ENCODE results near the gene ZNF683. TPM values are rescaled to one million over a fixed set of nuclear protein-coding genes. Genes with fewer than 3 reads are reported as not detected.

Gene ZNF683
- total and polyA plus RNA-seq, 2 of the 4 experiments (the other 2 are of a cell fraction) = not detected

DNA sequence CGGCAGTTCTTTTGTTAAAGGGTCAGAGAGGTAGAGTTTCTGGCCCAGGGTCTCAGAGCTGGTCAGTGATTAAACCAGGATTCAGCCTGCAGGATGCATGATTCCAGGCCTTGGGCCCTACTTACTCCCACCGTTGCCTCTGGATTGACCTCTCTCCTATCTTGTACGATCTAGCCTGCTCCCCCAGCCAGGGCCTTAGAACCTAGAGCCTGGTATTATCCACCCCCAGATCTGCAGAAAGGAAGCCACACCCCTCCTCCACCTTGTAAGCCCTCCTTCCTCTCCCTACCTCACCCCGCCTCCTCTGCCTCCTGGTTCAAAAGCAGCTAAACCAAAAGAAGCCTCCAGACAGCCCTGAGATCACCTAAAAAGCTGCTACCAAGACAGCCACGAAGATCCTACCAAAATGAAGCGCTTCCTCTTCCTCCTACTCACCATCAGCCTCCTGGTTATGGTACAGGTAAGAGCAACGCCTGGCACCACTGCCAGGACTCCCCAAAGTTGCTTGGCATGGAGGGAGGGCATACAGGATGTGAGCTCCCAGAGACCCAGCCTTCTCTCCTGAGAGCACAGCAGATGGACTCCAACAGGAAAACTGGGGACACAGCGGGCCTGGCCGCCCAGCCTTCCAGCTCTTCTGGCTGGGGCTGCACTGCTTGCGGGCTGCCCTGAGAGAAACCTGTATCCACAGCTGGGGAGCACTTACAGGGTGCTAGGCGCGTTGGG, 54.8 kb downstream of the ZNF683 start, which contains the start of gene CD52:
CD52 (plus strand) TSS at position 347 of the 726 bp plus-strand sequence; CDS start at position 407, 60 bp downstream.
- H3K36me3 ChIP-seq (ENCODE audit: control insufficient read depth, insufficient read depth, low read length) = no peaks in the 10 kb centered on the region
- no peak within 1 kb of the TSS for H3K9ac ChIP-seq (ENCODE audit: low read depth, low read length)
- no peak within 1 kb of the TSS for H4K5ac ChIP-seq (ENCODE audit: low read depth, low read length)
- no peaks in the 10 kb centered on the region for H3K79me1 ChIP-seq (ENCODE audit: low read depth in 1 of 2, low read length in 2 of 2)
- peak within 1 kb of the TSS; percentile 63 for H2AFZ ChIP-seq (replicated peaks; ENCODE audit: low read length, poor library complexity)
- BruUV-seq (replicated peaks) = no TSS peak
- POLR2A ChIA-PET (ENCODE audit: unreplicated experiment) = no interaction called here
- DNase-seq = no peak
- H3K14ac ChIP-seq (replicated peaks; ENCODE audit: low read depth, low read length) = no peak within 1 kb of the TSS
- 44% methylated on average over 3 of the region's 12 CpGs; no CpG with 5 or more reads in 1 of the 2 experiments for WGBS, 2 experiments (ENCODE audit: extremely low coverage in 2 of 2, insufficient read length in 1 of 2)
- no peak within 1 kb of the TSS for H3K23ac ChIP-seq (ENCODE audit: low read depth, low read length)
- H2BK15ac ChIP-seq (ENCODE audit: low read depth, low read length) = no peak within 1 kb of the TSS
- no peak within 1 kb of the TSS for H3K4me3 ChIP-seq (ENCODE audit: insufficient read depth, low read depth, low read length)
- intact Hi-C loops (cut with micrococcal nuclease) = no loop called here
- no peak within 1 kb of the TSS for H3K18ac ChIP-seq (ENCODE audit: low read depth, low read length)
- dilution Hi-C loops (cut with HindIII; ENCODE audit: low sequenced_read_pairs, unreplicated experiment) = no loop called here
- H3K56ac ChIP-seq (ENCODE audit: extremely low read depth, insufficient read depth, low read length) = no peak within 1 kb of the TSS
- H2AK9ac ChIP-seq (replicated peaks; ENCODE audit: low read depth, low read length, poor library complexity) = no peak within 1 kb of the TSS
- H2BK20ac ChIP-seq (ENCODE audit: low read depth, low read length) = no peak within 1 kb of the TSS
- peak within 1 kb of the TSS; percentile 30; the same call in 1 of the 2 replicates for H2AK5ac ChIP-seq (ENCODE audit: low read depth, low read length)
- H2BK5ac ChIP-seq (ENCODE audit: low read depth, low read length, poor library complexity, severe bottlenecking) = no peak within 1 kb of the TSS
- H3K27ac ChIP-seq (ENCODE audit: insufficient read depth, low read length) = no peak within 1 kb of the TSS
- H4K91ac ChIP-seq (ENCODE audit: insufficient read depth, low read depth, low read length) = no peak within 1 kb of the TSS
- no peak within 1 kb of the TSS for H3K4ac ChIP-seq (ENCODE audit: low read depth, low read length)
- no peaks in the 10 kb centered on the region for H4K20me1 ChIP-seq (ENCODE audit: insufficient read depth, low read length)
- in situ Hi-C loops (cut with MboI; ENCODE audit: low sequenced_read_pairs) = no loop called here
- CTCF ChIA-PET = interaction anchor here (1.9 kb wide), 1 partner anchor 39 kb away, joined by 5 read pairs; no protein-coding TSS in a partner anchor
- TF ChIP-seq RFX5 (IDR thresholded peaks at IDR 0.05; ENCODE audit: low read depth, low read length) = no peak
- TF ChIP-seq RCOR1 (IDR thresholded peaks at IDR 0.05; ENCODE audit: insufficient replicate concordance, low read length) = no peak
- no peak for TF ChIP-seq MXI1 (IDR thresholded peaks at IDR 0.05; ENCODE audit: borderline replicate concordance, low read depth, low read length)
- TF ChIP-seq FOS (IDR thresholded peaks at IDR 0.05; ENCODE audit: low read depth, low read length) = no peak
- no peak for TF ChIP-seq SMC3 (IDR thresholded peaks at IDR 0.05; ENCODE audit: low read depth, low read length)
- no peak for TF ChIP-seq CEBPB (IDR thresholded peaks at IDR 0.05; ENCODE audit: low read depth, low read length)
- no peak for TF ChIP-seq BHLHE40 (IDR thresholded peaks at IDR 0.05; ENCODE audit: low read depth, low read length)
- no peak for TF ChIP-seq POLR2A (IDR thresholded peaks at IDR 0.05; ENCODE audit: low read depth, low read length)
- TF ChIP-seq, protein P1, sequence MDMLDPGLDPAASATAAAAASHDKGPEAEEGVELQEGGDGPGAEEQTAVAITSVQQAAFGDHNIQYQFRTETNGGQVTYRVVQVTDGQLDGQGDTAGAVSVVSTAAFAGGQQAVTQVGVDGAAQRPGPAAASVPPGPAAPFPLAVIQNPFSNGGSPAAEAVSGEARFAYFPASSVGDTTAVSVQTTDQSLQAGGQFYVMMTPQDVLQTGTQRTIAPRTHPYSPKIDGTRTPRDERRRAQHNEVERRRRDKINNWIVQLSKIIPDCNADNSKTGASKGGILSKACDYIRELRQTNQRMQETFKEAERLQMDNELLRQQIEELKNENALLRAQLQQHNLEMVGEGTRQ (IDR thresholded peaks at IDR 0.05; ENCODE audit: low read depth, low read length) = no peak
- H3K27me3 ChIP-seq (ENCODE audit: control insufficient read depth, insufficient read depth, low read length) = peaks cover 4% of the 10 kb centered on the region; the same call in 1 of the 2 replicates
- H2BK120ac ChIP-seq (ENCODE audit: low read depth, low read length) = no peak within 1 kb of the TSS
- H3K4me1 ChIP-seq (ENCODE audit: control insufficient read depth, insufficient read depth, low read length) = peaks cover 5% of the 10 kb centered on the region
- no peaks in the 10 kb centered on the region for H3K9me3 ChIP-seq (ENCODE audit: control insufficient read depth, insufficient read depth, low read length)
- no peak within 1 kb of the TSS for H4K8ac ChIP-seq (ENCODE audit: low read depth in 2 of 2, low read length in 2 of 2)
- ATAC-seq (ENCODE audit: low read depth) = no peak
- no peaks in the 10 kb centered on the region for H3K9me1 ChIP-seq (ENCODE audit: insufficient read depth, low read length)
- H3K4me2 ChIP-seq (ENCODE audit: low read depth, low read length) = no peak within 1 kb of the TSS
